HG03108 (cell line): ENCODE results near the gene FREM3.

Experiments
- ATAC-seq: cut with Tn5 transposase; IDR thresholded peaks from one replicate; pipeline ENCODE4 v1.9.1; 2021; ENCODE audit warnings: moderate library complexity; ENCODE audit not compliant: unreplicated experiment

FREM3 gene

DNA sequence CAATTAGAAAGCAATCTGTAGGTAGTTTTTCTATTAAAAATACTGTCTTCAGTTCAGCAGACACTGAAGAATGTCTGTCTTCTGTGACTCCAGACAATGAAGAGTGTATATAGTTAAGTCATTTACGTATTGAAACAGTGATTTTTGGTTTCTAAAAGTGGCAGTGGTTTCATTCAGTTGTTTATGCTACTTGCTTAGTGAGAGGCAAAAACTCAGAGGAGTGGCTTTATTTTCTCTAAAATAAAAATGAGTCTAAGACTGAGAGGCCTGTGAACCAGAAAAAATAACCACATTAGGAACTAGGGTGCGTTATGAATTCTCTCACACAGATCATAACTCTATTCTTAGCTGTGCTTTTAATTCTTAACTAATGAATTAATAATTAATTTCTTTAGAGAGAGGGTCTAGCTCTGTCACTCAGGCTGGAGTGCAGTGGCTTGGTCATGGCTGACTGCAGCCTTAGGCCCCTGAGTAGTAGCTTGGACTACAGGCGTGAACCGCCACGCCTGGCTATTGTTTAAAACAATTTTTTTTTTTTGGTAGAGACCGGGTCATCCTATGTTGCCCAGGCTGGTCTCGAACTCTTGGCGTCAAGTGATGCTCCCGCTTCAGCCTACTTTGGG lies 31.4 kb downstream of the FREM3 start:
- ATAC-seq, result peak; percentile 92

DNA sequence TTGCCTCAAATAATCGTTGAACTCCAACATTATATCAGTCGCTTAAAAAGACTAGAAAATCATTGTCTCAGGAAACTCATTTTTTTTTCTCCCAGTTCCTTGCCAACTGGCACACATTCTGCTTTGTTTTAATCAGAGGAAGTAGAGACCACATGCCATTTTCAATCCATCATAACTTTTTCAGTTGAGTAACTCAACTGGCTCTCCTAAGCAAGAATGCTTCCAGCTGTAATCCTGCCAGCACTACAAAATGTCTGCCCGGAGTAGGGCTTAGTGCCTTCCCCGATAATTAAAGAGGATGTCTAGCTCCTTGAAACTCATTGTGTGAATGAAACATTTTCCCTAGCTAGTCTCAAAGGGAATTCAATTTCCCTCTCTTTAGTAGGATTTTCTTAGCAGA lies 33.0 kb downstream of the FREM3 start:
- no peak for ATAC-seq

DNA sequence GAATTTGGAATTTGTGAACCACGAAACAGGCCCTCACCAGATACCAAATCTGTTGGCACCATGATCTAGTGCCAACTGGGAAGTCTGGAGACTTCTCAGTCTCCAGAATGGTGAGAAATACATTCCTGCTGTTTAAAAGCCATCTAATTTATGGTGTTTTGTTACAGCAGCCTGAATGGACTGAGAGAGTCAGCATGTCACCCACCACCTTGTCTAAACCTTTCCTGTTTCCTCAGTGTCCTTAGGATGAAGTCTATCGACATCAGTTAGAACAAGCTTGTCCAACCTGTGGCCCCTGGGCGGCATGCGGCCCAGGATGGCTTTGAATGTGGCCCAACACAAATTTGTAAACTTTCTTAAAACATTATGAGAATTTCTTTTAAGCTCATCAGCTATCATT lies 42.1 kb downstream of the FREM3 start:
- no peak for ATAC-seq

DNA sequence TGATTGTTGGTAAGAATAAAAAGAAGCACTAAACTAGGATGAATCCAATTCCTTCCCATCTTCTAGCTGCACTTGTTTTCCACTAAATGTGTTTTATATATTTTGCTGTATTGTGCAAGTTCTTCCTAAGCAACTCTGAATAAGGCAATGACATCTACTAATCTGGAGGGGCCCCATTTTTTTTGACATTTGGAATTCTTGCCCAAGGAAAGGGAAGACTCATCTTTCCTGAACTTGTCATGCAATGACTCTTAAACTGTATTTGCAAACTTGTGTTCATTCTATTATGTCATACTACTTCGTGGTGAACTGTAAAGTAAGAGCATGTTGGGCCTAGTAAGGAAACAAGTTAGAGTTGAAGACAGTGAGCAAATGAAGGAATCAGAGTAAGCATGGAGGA lies 45.9 kb downstream of the FREM3 start:
- ATAC-seq, result no peak

DNA sequence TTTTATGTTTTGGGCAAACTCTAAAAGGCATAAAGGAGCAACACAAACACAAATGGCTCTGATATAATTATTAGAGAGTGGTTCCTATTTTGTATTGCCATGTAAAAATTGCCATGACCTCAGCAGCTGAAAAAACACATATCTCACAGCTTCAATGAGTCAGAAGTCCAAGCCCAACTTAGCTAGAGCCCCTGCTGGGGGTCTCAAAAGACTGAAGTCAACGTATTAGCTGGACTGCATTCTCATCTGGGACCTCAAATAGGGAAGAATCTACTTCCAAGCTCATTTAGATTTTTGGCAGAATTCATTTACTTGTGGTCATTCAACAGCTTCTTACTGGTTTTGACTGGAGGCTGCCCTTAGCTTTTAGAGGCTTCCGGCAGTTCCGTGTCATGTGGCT lies 47.4 kb downstream of the FREM3 start:
- no peak for ATAC-seq

DNA sequence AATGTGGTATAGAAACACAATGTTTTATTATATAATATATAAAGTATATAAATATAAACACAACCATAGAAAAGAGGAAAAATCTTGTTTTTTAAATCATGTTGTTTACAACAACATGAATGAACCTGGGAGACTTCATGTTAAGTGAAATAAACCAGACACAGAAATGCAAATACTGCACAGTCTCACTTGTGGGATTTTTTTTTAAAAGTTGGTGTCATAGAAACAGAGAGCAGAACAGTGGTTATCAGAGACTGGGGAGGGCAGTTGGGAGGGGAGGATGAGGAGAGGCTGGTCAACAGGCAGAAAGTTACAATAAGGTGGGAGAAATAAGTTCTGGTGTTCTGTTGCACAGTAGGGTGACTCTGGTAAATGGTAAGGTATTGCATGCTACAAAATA lies 57.1 kb downstream of the FREM3 start:
- no peak for ATAC-seq

DNA sequence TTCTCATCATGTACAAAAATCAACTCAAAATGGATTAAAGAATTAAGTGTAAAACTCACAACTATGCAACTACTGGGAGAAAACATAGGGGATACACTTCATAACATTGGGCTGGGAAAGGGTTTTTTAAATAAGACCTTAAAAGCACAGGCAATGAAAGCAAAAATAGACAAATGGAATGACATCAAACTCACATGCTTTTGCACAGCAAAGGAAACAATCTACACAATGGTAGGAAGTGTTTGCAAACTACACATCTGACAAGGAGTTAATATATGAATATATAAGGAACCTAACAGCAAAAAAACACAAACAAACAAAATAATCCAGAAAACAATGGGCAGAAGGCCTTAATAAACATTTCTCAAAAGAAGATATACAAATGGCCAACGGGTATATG lies 57.9 kb downstream of the FREM3 start:
- no peak for ATAC-seq

DNA sequence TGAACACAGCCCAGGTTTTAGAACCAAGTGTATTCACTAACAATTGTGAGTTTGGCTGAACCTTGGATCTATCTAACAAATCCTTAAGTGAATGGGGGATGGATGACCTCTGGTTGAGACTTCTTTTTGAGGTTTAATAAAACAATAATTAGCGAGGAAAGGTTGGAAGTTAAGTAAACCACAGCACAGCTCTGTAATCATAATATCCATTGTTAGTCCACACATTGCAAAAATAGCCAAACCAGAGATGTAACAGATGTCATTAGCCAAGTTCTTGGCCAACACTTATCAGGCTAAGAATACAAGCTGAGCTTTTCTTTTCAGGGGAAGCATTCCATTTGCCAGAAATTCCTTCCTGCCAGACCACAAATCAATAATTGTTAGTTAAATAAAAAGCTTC lies 59.1 kb downstream of the FREM3 start:
- ATAC-seq, result no peak

DNA sequence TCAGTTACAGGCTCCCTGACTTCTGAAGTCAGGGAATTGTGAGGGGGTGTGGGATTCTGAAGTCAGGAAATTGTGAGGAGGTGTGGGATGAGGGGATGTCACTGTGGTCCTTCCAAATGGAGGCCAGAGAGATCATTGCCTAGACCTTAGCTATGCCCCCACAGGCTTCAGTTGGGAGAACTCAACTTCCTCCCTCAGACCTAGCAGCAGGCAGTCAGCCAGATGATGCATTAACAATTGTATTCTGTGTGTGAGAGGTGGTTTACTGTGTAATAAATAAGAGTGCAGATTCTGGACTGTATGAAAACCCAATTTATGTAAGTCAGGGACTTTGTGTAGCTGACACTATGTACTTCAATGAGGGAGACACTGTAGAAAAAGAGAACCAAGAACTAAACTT lies 65.7 kb downstream of the FREM3 start:
- ATAC-seq, result no peak

DNA sequence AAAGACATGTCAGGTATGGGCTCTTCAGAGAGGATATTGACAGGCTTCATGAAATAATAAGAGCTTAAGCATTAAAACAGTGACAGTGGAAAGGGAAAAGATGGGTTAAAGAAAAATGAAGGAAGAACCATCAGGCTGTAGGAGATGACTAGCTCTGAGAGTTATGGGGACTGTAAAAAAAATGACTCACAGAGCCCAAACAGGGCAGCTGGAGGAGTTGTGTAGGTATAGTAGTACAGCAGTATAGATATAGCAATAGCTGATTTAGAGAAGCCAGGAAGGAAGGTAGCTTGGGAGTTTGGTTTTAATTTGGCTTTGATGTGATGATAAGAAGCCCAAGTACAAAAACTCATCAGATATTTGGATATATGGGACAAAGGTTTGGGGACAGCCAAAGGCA lies 66.6 kb downstream of the FREM3 start:
- no peak for ATAC-seq

DNA sequence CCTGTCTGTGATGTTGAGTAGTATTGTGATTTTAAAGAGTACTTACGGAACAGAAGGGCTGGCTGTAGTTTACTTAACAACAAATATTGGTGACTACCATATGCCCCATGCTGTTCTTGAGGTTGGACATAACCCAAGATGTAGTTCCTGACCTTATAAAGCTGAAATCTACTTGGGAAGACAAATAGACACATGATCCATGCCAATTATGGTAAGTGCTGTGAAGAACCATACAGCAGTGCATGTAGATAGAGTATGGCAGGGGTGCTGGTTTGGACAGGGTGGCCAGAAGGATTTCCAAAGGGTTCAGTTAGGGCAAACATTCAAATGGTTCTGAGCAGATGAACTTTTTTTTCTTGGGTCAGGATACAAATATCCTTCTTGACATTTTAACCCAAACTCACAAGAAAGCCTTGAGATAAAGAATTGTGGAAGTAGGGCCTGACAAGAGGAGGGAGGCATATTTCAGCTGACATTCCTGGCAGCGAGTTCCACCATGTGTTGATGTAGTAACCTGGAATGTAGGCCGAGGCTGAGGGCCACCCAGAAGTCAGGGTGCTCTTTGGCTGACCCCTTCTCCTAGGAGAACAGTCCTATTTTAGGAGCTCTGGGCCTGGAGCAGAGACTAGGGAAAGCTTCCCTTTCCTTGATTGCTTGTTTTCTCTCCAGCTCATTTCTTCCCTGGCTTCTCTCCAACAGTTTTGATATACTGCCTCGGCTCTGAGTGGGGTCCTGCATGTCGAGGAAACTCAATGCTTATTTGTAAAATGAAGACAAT lies 74.2 kb downstream of the FREM3 start:
- ATAC-seq, result no peak

DNA sequence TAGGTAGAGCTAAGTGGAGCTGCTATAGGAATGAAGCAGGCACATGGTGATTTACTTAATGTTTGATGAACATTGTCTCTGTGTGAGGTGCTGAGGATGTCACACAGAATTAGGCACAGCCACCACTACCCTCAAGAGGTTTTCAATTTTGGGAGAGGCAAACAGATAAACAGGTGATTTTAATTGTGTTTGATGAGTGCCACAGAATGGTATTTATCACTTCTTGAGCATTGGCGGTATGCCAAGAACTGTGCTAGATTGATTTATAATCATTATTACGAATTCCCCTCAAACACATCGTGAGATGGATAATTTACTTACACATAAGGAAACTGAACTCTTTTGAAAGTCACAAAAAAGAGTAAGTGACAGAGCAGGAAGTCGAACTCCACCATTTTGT lies 74.8 kb downstream of the FREM3 start:
- no peak for ATAC-seq

DNA sequence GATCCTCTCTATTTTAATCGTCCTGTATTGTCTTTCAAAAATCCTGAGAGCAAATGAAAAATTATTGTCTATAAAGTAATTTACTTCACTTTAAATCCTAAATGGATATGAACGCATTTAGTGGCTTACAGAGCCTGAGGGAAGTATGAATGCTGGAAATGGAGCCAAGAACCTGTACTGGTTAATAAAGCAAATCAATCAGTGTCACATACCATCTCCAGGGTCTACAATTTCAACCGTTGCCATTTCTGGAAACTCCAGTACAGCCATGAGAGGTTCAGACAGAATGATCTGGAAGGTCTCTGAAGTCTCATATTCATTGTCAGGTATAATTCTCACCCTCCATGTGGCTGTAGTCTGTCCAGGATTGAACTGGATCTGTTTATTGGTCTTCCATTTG lies 76.6 kb downstream of the FREM3 start:
- ATAC-seq, result no peak

DNA sequence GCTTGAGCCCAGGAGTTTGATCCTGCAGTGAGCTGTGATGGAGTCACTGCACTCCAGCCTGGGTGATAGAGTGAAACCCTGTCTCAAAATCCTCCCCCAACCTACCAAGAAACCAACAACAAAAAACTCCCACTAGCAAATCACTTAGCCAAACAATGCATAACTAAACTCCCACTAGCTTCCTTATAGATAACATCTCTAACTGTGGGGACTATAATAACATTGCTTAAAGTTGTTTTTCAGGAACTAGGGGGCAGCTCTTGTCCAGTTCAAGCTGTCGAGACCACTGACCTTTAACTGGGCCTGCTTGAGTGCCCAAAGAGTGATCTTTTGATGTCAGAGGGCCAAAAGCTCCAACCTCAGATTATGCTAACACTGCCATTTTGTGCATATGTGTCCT lies 81.7 kb downstream of the FREM3 start:
- no peak for ATAC-seq

DNA sequence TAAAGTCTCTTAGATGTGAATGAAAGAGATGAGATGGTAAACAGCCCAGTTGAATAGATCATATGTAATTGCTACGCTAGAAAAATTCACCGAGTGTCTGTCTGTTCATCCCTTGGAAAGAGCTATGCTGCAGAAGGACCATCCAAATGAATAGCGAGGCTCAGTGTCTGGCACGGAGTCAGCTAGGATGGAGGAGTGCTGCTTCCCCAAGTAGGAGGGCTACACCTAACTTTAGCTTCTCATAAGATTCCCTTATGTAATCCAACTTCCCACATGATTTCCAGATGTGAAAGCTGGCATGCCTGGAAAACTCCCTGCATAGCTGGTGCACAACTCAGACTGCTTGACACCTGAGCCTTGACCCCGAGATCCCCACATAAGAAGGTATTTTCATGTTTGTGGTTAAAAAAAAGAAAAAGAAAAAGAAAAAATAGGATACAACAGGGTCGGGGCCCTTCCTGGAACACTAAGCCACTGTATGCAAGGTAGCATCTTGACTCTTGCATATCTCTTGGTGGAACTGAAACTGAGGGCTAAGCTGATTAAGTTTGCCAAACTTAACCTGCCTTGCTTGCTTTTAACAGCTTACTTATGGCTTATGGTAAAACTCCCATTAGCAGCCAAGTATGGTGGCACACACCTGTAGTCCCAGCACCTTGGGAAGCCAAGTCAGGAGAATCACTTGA lies 82.3 kb downstream of the FREM3 start:
- no peak for ATAC-seq

DNA sequence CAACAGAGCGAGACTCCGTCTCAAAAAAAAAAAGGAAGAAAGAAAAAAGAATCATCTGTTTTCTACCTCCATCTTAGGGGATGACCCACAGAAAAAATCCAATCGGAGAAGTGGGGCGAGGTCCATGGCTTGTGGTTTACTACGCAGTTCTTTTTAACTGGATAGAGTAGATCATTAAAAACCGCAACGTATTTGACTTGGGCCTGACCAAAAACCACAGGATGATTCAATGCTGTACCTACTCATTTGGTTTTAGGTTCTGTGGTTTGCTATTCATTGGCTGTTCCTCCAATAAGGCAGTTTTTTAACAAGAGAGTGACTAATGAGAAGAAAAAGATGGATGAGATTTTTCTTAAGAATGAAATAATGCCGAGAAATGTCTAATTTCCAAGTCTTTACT lies 83.7 kb downstream of the FREM3 start:
- ATAC-seq, result peak; percentile 88

DNA sequence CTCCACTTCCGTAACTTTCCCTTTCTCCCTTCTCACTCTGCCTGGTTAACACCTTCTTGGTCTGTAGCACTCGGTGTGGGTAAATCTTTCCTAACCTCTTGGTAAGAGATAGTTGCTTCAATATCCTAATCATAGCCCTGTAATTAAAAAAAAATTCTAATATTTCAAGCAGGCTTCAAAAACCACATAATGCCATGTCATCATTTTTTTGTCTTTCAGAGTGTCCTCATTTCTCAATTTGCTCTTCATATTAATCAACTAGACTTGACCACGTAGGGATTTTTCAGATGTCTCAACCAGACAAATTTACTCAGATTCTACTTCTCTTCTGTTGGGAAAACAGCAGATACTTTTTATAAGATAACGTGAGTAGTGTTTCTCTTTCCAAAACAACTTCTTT lies 91.0 kb downstream of the FREM3 start:
- no peak for ATAC-seq

DNA sequence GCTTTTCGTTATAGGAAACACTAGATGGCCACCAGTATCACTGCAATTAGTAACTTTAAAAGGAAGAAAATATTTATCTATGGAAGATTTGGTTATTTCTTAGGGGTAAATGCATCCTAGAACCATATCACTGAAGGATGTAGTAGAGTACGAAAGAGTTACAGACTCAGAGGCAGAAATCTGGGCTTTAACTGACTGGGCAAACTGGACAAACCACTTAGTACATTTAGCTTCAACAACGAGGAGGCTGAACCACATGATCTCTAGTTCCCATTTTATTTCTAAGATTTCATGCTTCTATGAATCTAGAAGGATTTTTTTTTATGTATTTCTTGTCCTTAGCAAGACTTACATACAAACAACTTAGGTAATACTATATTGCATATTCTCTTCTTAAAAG lies 94.0 kb downstream of the FREM3 start:
- no peak for ATAC-seq

DNA sequence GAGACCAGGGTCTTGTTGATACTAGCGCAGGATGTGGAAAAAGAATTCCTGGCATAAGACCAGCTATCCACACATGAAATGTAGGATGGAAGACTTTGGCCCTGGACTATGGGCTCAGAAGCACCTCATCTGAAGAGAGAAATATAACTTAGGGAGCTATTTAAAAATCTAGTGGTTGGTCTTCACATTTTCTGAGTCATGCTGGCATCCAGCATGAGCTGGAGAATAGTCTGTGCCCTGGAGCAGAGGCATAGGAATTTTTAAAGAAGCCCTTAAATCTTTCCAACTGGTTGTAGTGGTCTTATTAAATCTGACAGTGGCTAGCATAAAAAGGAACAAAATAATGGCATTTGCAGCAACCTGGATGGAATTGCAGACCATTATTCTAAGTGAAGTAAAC lies 100.6 kb downstream of the FREM3 start:
- ATAC-seq, result no peak

DNA sequence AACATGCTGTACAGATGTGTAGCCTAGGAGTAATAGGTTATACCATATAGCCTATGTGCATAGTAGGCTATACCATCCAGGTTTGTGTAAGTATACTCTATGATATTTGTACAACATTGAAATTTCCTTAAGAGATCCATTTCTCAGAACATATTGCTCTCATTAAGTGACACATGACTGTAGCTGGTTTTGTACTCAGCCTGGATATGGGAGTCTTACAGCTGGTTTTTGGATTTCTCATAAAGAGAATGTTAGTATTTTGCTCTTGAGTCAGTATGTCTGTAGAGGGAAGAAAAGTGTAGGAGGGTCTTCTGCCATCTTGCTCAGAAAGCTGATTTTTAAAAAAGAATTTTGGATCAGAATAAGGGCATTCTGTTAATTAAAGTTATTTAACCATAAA lies 101.7 kb downstream of the FREM3 start:
- ATAC-seq, result no peak

DNA sequence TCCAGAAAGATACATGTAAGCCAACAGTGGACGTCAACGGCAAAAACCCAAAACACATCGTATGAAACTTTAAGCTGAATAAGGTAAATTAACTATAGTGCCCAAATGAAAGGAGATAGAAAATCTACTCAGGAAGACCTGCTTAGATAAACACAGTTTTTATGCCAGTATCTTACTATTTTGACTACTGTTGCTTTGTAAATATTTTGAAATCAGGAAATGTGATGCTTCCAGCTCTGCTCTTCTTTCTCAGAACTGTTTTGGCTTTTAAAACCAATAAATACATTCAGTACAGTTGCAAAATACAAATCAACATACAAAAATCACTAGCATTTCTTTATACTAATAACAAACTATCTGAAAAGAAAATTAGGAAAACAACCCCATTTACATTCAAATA lies 103.2 kb downstream of the FREM3 start:
- no peak for ATAC-seq

DNA sequence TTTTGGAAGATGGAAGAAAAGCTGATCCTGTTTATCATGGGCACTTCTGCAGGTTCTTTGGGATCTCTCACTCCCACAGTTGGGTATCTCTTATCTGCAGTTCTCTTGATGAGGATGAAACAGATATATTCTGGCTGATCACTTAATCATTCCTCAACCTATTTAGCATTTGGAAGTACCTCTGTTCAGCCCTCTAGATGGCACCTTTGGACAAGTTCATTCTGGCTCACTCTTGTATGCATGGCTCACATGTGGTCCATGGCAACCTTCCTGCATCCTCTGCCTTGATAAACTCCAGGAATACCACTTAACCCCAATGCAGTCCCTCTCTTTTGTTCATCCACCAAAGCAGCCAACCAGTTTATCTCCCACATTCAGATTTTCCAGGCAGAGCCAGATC lies 112.8 kb downstream of the FREM3 start:
- ATAC-seq, result no peak
